Fibroblast of lung (primary cell): ENCODE measurements around the gene RXRA. TPM values are rescaled to one million over a fixed set of nuclear protein-coding genes. Genes with fewer than 3 reads are reported as not detected.

ENCODE experiments used
- DNase-seq, 2 donors: peaks; one replicate each; pipeline versions ENCODE4 v3.0.0 to v3.0.0-alpha.2; 2010; ENCODE audit warnings: low read depth in 2 of 2
- H2AFZ ChIP-seq: 2 replicates; pipeline ENCODE4 v1.5.1; 2012; ENCODE audit warnings: low read length, control low read depth, inconsistent platforms
- H3K27ac ChIP-seq: 2 replicates; pipeline ENCODE4 v1.5.1; 2011; ENCODE audit warnings: low read length, control low read depth; ENCODE audit not compliant: insufficient read depth
- H3K27me3 ChIP-seq: 2 replicates; pipeline ENCODE4 v1.5.1; 2011; ENCODE audit warnings: mild to moderate bottlenecking, low read length; ENCODE audit not compliant: control insufficient read depth, insufficient read depth
- H3K36me3 ChIP-seq: 2 replicates; pipeline ENCODE4 v1.5.1; 2011; ENCODE audit warnings: low read length; ENCODE audit not compliant: control insufficient read depth, insufficient read depth
- H3K4me1 ChIP-seq: 2 replicates; pipeline ENCODE4 v1.5.1; 2011; ENCODE audit warnings: low read length; ENCODE audit not compliant: control insufficient read depth, insufficient read depth; ENCODE audit errors: extremely low read depth
- H3K4me2 ChIP-seq: 2 replicates; pipeline ENCODE4 v1.5.1; 2011; ENCODE audit warnings: low read length, control low read depth; ENCODE audit not compliant: insufficient read depth; ENCODE audit errors: extremely low read depth
- H3K4me3 ChIP-seq, 4 experiments: fragments of 200-600 bp in 1 of 4; sonication (generic) in 1 of 4; replicated peaks in 1 of 4; 2 replicates each; pipeline ENCODE4 v1.5.1; 2011 to 2016; ENCODE audit warnings: low read length in 4 of 4, low read depth in 3 of 4, mild to moderate bottlenecking in 3 of 4, control low read depth in 2 of 4, inconsistent platforms in 1 of 4, mixed read lengths in 1 of 4; ENCODE audit not compliant: insufficient read depth in 1 of 4; ENCODE audit errors: control extremely low read depth in 1 of 4
- H3K79me2 ChIP-seq: 2 replicates; pipeline ENCODE4 v1.5.1; 2012; ENCODE audit warnings: mild to moderate bottlenecking, low read length, inconsistent platforms; ENCODE audit not compliant: control insufficient read depth, insufficient read depth
- H3K9ac ChIP-seq: 2 replicates; pipeline ENCODE4 v1.5.1; 2011; ENCODE audit warnings: mild to moderate bottlenecking, low read length, control low read depth; ENCODE audit not compliant: insufficient read depth
- H3K9me3 ChIP-seq: 2 replicates; pipeline ENCODE4 v1.5.1; 2012; ENCODE audit warnings: low read depth, low read length; ENCODE audit not compliant: control insufficient read depth, insufficient read depth
- H4K20me1 ChIP-seq: 2 replicates; pipeline ENCODE4 v1.5.1; 2011; ENCODE audit warnings: low read length; ENCODE audit not compliant: control insufficient read depth, insufficient read depth; ENCODE audit errors: extremely low read depth
- EZH2 ChIP-seq: IDR thresholded peaks from 2 replicates; pipeline ENCODE4 v1.5.1; 2012; ENCODE audit warnings: low read length, control low read depth, mild to moderate bottlenecking; ENCODE audit errors: missing control alignments
- polyA plus RNA-seq, 2 donors: library from polyadenylated mRNA; depleted of rRNA in 1 of 2; stranded (reverse) in 1 of 2; unstranded in 1 of 2; fragments of >200 nt; gene quantifications; 2 replicates each; pipeline ENCODE4 v1.2.1, GENCODE V29; 2011 to 2012; ENCODE audit warnings: missing spikeins in 1 of 2
- total RNA-seq: library from RNA; depleted of rRNA; stranded (reverse); fragments of >200 nt; gene quantifications from 2 replicates; pipeline ENCODE4 v1.2.1, GENCODE V29; 2014
- TF ChIP-seq, protein P1 (sequence below), 2 donors: IDR thresholded peaks in 1 of 2; conservative IDR thresholded peaks in 1 of 2; 1 replicate in 1 of 2; 2 replicates in 1 of 2; pipeline ENCODE4 v1.5.1; 2011 to 2012; ENCODE audit warnings: low read length in 2 of 2, control low read depth in 1 of 2, inconsistent platforms in 1 of 2, low read depth in 1 of 2, mild to moderate bottlenecking in 1 of 2

The RXRA gene
- total and polyA plus RNA-seq, 2 donors (not counting 1 experiment from before 2014, with no cell fraction given) = 13.3 to 14.9 TPM

DNA sequence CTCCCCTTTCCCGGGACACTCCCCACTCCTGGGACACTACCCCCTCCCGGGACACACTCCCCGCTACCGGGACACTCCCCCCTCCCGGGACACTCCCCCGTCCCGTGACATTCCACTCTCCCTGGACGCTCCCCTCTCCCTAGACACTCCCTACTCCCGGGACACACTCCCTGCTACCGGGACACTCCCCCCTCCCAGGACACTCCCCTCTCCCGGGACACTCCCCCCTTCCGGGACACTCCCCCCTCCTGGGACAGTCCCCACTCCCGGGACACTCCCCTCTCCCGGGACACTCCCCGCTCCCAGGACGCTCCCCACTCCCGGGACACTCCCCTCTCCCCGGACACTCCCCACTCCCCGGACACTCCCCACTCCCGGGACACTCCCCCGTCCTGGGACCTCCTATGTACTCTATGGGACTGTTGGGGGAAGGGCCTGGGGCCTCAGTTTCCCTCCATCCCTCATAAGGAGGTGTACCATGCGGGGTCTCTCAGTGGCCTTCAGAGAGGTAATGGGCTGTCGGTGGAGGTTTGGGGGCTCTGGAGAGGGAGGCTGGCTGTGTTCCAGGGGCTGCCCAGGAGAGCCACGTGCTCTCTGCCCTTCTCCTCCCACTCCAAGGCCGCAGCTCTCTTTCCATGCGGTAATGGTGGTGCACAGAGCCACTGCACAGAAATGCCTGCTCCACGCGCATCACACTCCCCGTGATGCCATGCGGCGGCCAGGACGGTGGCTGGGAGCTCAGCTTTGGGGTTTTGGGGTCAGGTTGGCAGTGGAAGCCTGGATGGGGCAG, 96.2 kb downstream of the RXRA start:
- no peak overlapping the region for H3K4me3 ChIP-seq
- peaks cover 9% of the 10 kb centered on the region for H3K36me3 ChIP-seq
- no peaks in the 10 kb centered on the region for H3K9me3 ChIP-seq
- DNase-seq = no peak
- H3K4me2 ChIP-seq = no peak overlapping the region
- no peaks in the 10 kb centered on the region for H3K79me2 ChIP-seq
- no peaks in the 10 kb centered on the region for H3K27me3 ChIP-seq
- no peaks in the 10 kb centered on the region for H3K4me1 ChIP-seq
- no peaks in the 10 kb centered on the region for H4K20me1 ChIP-seq
- H2AFZ ChIP-seq = no peak overlapping the region
- TF ChIP-seq, protein P1, sequence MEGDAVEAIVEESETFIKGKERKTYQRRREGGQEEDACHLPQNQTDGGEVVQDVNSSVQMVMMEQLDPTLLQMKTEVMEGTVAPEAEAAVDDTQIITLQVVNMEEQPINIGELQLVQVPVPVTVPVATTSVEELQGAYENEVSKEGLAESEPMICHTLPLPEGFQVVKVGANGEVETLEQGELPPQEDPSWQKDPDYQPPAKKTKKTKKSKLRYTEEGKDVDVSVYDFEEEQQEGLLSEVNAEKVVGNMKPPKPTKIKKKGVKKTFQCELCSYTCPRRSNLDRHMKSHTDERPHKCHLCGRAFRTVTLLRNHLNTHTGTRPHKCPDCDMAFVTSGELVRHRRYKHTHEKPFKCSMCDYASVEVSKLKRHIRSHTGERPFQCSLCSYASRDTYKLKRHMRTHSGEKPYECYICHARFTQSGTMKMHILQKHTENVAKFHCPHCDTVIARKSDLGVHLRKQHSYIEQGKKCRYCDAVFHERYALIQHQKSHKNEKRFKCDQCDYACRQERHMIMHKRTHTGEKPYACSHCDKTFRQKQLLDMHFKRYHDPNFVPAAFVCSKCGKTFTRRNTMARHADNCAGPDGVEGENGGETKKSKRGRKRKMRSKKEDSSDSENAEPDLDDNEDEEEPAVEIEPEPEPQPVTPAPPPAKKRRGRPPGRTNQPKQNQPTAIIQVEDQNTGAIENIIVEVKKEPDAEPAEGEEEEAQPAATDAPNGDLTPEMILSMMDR (conservative IDR thresholded peaks at IDR 0.05 in 1 of 2, IDR thresholded peaks at IDR 0.05 in 1 of 2; ENCODE audit: low read depth in 1 of 2, low read length in 2 of 2) = no peak
- TF ChIP-seq EZH2 = no peak
- H3K9ac ChIP-seq = no peak overlapping the region
- no peak overlapping the region for H3K27ac ChIP-seq

DNA sequence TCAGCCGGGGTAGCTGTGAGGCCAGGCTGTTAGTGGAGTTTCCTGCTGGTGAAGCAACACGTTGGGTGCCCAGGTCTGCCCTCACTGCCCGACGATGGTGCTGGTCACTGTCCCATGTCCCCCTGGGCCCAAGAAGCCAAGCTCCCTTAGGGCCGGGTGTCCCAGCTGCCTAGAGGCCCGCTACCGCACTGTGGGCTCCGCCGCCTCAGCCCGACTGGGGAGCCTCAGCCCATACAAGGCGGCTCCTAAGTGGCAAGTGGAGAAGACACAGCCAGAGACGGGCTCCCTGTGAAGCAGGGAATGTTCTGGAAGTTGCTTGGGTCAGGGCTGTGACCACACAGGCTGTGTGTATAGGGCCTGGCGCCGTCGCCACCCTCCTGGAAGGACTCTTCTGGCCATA, 96.9 kb downstream of the RXRA start:
- H3K27me3 ChIP-seq = no peaks in the 10 kb centered on the region
- no peaks in the 10 kb centered on the region for H3K79me2 ChIP-seq
- H3K4me2 ChIP-seq = no peak overlapping the region
- H3K36me3 ChIP-seq = peaks cover 9% of the 10 kb centered on the region
- H3K27ac ChIP-seq = no peak overlapping the region
- no peaks in the 10 kb centered on the region for H4K20me1 ChIP-seq
- H3K4me3 ChIP-seq = no peak overlapping the region
- no peaks in the 10 kb centered on the region for H3K4me1 ChIP-seq
- TF ChIP-seq, protein P1 (conservative IDR thresholded peaks at IDR 0.05 in 1 of 2, IDR thresholded peaks at IDR 0.05 in 1 of 2; ENCODE audit: low read depth in 1 of 2, low read length in 2 of 2) = no peak
- no peak for TF ChIP-seq EZH2
- H2AFZ ChIP-seq = no peak overlapping the region
- no peak overlapping the region for H3K9ac ChIP-seq
- no peak for DNase-seq
- H3K9me3 ChIP-seq = no peaks in the 10 kb centered on the region

DNA sequence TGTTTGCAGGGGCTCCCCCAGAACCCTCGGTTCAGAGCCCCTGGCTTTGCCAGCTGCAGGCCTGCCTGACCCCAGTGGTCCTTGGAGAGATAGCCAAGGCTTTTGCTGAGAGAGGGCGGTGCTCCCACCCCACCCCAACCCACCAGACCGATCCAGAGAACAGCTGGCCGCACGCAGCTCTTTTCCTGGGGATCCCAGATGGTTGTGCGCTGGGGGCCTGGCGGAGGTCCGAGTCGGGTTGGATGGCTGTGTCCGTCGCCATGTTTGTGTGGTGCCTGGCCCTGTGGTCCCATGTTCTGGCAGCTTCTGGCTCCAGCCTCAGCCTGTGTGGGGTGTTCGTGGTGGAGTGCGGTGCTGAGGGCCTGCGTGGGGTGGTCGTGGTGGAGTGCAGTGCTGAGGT, 97.5 kb downstream of the RXRA start:
- no peak overlapping the region for H3K27ac ChIP-seq
- no peak overlapping the region for H3K4me3 ChIP-seq
- H3K36me3 ChIP-seq = peaks cover 7% of the 10 kb centered on the region
- H3K9me3 ChIP-seq = no peaks in the 10 kb centered on the region
- no peaks in the 10 kb centered on the region for H3K27me3 ChIP-seq
- no peak for TF ChIP-seq EZH2
- TF ChIP-seq, protein P1 (conservative IDR thresholded peaks at IDR 0.05 in 1 of 2, IDR thresholded peaks at IDR 0.05 in 1 of 2; ENCODE audit: low read depth in 1 of 2, low read length in 2 of 2) = no peak
- H3K4me2 ChIP-seq = no peak overlapping the region
- H3K79me2 ChIP-seq = no peaks in the 10 kb centered on the region
- H2AFZ ChIP-seq = no peak overlapping the region
- no peak overlapping the region for H3K9ac ChIP-seq
- H3K4me1 ChIP-seq = no peaks in the 10 kb centered on the region
- H4K20me1 ChIP-seq = no peaks in the 10 kb centered on the region
- no peak for DNase-seq
